ENCODE results near the gene CDH20.
A peak's percentile ranks its signal among the peaks of the same experiment; 100 is the strongest.

CDH20 gene

DNA sequence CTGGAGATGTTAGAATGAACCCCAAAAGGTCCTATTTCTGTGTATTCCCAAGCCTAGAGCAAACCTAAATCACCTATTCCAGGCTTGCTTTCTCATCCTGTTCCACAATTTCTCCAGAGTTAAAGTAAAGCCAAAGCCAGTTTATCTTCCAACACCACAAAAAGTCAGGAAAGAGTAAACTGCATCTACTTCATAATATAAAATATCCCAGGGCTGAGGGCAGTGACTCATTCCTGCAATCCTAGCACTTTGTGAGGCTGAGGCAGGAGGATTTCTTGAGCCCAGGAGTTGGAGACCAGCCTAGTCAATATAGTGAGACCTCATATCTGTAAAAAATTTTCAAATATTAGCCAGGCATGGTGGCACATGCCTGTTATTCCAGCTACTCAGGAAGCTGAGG lies 241.4 kb downstream of the CDH20 start:
- Histone ChIP-seq H3K9ac (ENCODE audit: low read depth, low read length) (no peak overlapping the region), H3K4me1 (ENCODE audit: insufficient read depth, low read length) (0 out of 2 replicates have a peak, but pooled peaks cover 2% of the 10 kb centered on the region), H3K9me3 (ENCODE audit: control insufficient read depth, insufficient read depth, low read length) (no peaks in the 10 kb centered on the region), H3K36me3 (ENCODE audit: insufficient read depth, low read length) (no peaks in the 10 kb centered on the region)

DNA sequence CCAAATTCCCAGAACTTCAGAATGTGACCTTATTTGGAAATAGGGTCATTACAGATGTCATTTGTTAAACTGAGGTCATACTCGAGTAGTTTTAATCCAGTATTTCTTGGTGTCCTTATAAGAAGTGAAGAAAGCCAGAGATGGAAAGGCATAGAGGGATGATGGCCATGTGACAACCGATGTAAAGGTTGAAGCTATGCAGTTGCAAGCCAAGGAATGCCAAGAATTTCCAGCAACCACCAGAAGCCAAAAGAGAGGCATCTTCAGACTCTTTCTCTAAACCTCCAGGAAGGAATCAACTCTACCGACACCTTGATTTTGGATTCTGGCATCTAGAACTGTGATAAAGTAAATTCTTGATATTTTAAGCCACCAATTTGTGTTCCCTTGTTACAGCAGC lies 242.2 kb downstream of the CDH20 start:
- Histone ChIP-seq H3K9me3 (ENCODE audit: control insufficient read depth, insufficient read depth, low read length) (no peaks in the 10 kb centered on the region), H3K9ac (ENCODE audit: low read depth, low read length) (no peak overlapping the region), H3K4me1 (ENCODE audit: insufficient read depth, low read length) (no peaks in the 10 kb centered on the region), H3K36me3 (ENCODE audit: insufficient read depth, low read length) (no peaks in the 10 kb centered on the region)

- no peaks in the 10 kb centered on the region for H3K4me1 ChIP-seq (ENCODE audit: insufficient read depth, low read length)
- H3K36me3 ChIP-seq (ENCODE audit: insufficient read depth, low read length), result no peaks in the 10 kb centered on the region
- no peak overlapping the region for H3K9ac ChIP-seq (ENCODE audit: low read depth, low read length)
- H3K9me3 ChIP-seq (ENCODE audit: control insufficient read depth, insufficient read depth, low read length), result no peaks in the 10 kb centered on the region
Measured at GRCh38 chr18:61578846-61579245, 245.6 kb downstream of the CDH20 start.

DNA sequence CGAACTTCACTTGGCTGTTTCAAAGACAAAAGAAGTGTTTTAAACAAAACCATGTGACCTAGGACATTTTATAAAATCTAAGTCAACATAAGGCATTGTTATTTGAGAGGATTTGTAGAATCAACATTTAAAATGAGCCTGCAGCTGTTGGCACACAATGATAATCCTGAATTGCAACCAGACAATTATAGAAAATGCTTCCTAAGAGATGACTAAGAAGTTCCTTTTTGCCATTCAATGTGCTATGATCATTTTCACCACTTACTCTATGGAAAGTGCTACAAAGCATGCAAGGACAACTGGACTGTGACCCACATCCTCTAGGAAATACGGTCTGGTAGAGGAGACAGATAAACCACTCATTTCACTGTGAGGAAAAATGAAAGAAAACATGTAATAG lies 246.4 kb downstream of the CDH20 start:
- Histone ChIP-seq H3K36me3 (ENCODE audit: insufficient read depth, low read length) (no peaks in the 10 kb centered on the region), H3K9ac (ENCODE audit: low read depth, low read length) (no peak overlapping the region), H3K9me3 (ENCODE audit: control insufficient read depth, insufficient read depth, low read length) (no peaks in the 10 kb centered on the region), H3K4me1 (ENCODE audit: insufficient read depth, low read length) (no peaks in the 10 kb centered on the region)

DNA sequence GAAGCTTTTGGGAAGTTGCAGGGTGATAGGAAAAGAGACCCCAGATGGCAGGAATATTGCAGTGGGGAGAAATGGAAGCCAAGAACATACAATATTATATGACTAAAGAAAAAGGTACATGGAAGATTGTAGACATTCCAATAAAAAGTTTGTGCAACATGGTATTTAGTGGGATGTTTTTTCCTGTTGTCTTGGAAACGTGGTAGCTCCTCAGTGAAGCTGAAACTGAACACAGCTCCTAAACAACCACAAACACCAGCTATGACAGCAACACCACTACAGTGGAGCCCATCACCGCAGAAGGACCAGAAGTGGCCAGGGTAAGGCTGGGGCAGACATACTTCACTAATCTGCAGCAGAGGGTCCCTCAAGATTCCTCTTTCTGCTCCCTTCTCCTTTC lies 246.8 kb downstream of the CDH20 start:
- Histone ChIP-seq H3K9me3 (ENCODE audit: control insufficient read depth, insufficient read depth, low read length) (no peaks in the 10 kb centered on the region), H3K36me3 (ENCODE audit: insufficient read depth, low read length) (no peaks in the 10 kb centered on the region), H3K9ac (ENCODE audit: low read depth, low read length) (no peak overlapping the region), H3K4me1 (ENCODE audit: insufficient read depth, low read length) (no peaks in the 10 kb centered on the region)

GRCh38 chr18:61581578-61582201 lies 248.5 kb downstream of the CDH20 start:
- Histone ChIP-seq H3K4me1 (ENCODE audit: insufficient read depth, low read length) (no peaks in the 10 kb centered on the region), H3K36me3 (ENCODE audit: insufficient read depth, low read length) (no peaks in the 10 kb centered on the region), H3K9ac (ENCODE audit: low read depth, low read length) (peak overlapping the region; percentile 68), H3K9me3 (ENCODE audit: control insufficient read depth, insufficient read depth, low read length) (no peaks in the 10 kb centered on the region)

- Histone ChIP-seq H3K9ac (ENCODE audit: low read depth, low read length) (peak overlapping the region; percentile 68), H3K4me1 (ENCODE audit: insufficient read depth, low read length) (no peaks in the 10 kb centered on the region), H3K9me3 (ENCODE audit: control insufficient read depth, insufficient read depth, low read length) (no peaks in the 10 kb centered on the region), H3K36me3 (ENCODE audit: insufficient read depth, low read length) (no peaks in the 10 kb centered on the region)
Measured at GRCh38 chr18:61582202-61582710, 249.0 kb downstream of the CDH20 start.

GRCh38 chr18:61583548-61583947 lies 250.3 kb downstream of the CDH20 start:
- Histone ChIP-seq H3K4me1 (ENCODE audit: insufficient read depth, low read length) (no peaks in the 10 kb centered on the region), H3K9ac (ENCODE audit: low read depth, low read length) (no peak overlapping the region), H3K36me3 (ENCODE audit: insufficient read depth, low read length) (no peaks in the 10 kb centered on the region), H3K9me3 (ENCODE audit: control insufficient read depth, insufficient read depth, low read length) (no peaks in the 10 kb centered on the region)

GRCh38 chr18:61587865-61588264 lies 254.6 kb downstream of the CDH20 start:
- no peak overlapping the region for H3K9ac ChIP-seq (ENCODE audit: low read depth, low read length)

DNA sequence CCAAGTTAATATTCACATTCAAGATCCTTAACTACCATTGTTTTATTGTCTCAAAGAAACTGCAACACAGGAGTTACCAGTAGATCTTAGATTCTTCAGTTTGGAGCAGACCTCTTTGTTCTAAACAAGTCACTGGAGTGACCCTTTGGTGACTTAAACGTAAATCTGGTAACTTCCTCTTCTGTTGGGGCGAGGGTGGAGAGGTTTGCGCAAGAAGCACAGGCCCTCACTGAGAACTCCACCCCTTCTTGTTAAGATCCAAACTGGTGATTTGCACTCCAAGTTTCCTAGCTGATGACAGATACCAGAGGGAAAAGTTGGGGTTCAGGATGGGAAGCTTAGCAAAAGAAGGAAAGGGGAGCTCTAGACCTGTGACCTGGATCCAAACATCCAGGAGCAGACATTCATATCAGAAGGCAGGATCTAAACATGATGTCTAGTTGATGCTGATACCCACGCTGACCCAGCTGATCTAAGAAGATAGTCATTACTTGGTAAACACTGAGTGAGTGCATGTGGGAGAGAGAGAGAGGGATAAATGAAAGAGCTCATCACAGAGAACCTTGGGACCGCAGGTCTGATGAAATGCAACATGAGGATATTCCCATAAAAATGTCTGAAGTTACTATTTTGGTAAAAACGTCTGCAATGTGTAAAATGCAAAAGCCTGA lies 256.0 kb downstream of the CDH20 start:
- Histone ChIP-seq H3K4me1 (ENCODE audit: insufficient read depth, low read length) (peaks cover 4% of the 10 kb centered on the region; the same call in 1 of the 2 replicates), H3K9me3 (ENCODE audit: control insufficient read depth, insufficient read depth, low read length) (no peaks in the 10 kb centered on the region), H3K36me3 (ENCODE audit: insufficient read depth, low read length) (no peaks in the 10 kb centered on the region)

More at GRCh38 chr18:61587865-61588264, 254.6 kb downstream of the CDH20 start:
- H3K4me1 ChIP-seq (ENCODE audit: insufficient read depth, low read length), result peaks cover 4% of the 10 kb centered on the region; the same call in 1 of the 2 replicates
- H3K36me3 ChIP-seq (ENCODE audit: insufficient read depth, low read length), result no peaks in the 10 kb centered on the region
- no peaks in the 10 kb centered on the region for H3K9me3 ChIP-seq (ENCODE audit: control insufficient read depth, insufficient read depth, low read length)

GRCh38 chr18:61589724-61590065 lies 256.5 kb downstream of the CDH20 start:
- peaks cover 4% of the 10 kb centered on the region; the same call in 1 of the 2 replicates for H3K4me1 ChIP-seq (ENCODE audit: insufficient read depth, low read length)
- H3K9me3 ChIP-seq (ENCODE audit: control insufficient read depth, insufficient read depth, low read length), result no peaks in the 10 kb centered on the region
- H3K9ac ChIP-seq (ENCODE audit: low read depth, low read length), result no peak overlapping the region
- no peaks in the 10 kb centered on the region for H3K36me3 ChIP-seq (ENCODE audit: insufficient read depth, low read length)

More for the DNA sequence above, 256.0 kb downstream of the CDH20 start:
- no peak overlapping the region for H3K9ac ChIP-seq (ENCODE audit: low read depth, low read length)

- Histone ChIP-seq H3K9me3 (ENCODE audit: control insufficient read depth, insufficient read depth, low read length) (no peaks in the 10 kb centered on the region), H3K4me1 (ENCODE audit: insufficient read depth, low read length) (peaks cover 4% of the 10 kb centered on the region; the same call in 1 of the 2 replicates)
Measured at GRCh38 chr18:61591253-61591652, 258.0 kb downstream of the CDH20 start.

DNA sequence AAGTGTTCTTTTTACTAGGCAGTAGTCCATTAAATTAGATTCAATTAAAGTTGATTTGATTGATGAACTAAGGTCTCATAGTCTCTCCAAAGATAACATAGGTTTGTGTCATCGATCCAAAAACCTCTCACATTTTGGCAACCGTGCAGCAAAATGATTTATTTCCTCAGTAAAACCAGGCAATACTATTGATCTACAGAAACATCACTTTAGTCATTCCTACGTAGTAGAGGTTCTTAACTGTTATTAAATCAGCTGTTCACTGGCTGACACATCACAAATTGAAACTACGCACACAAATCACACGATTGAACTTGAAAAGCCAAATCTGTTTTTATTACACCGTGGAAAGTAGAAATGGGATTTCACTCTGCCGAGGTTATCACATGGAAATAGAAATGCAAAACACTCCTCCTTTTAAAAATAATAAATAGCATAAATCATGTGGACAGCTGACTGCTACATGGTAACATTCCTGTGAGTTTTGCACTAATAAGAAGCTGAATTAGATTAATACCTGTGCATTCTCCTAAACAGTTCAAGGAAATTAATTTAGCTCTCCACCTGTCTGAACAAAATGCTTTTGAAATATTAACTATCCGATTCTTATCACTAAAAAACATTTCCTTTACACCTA lies 262.5 kb downstream of the CDH20 start:
- no peak overlapping the region for H3K9ac ChIP-seq (ENCODE audit: low read depth, low read length)
- peaks cover 7% of the 10 kb centered on the region; the same call in 1 of the 2 replicates for H3K4me1 ChIP-seq (ENCODE audit: insufficient read depth, low read length)
- H3K9me3 ChIP-seq (ENCODE audit: control insufficient read depth, insufficient read depth, low read length), result no peaks in the 10 kb centered on the region
- no peaks in the 10 kb centered on the region for H3K36me3 ChIP-seq (ENCODE audit: insufficient read depth, low read length)

More at GRCh38 chr18:61591253-61591652, 258.0 kb downstream of the CDH20 start:
- H3K36me3 ChIP-seq (ENCODE audit: insufficient read depth, low read length), result no peaks in the 10 kb centered on the region
- no peak overlapping the region for H3K9ac ChIP-seq (ENCODE audit: low read depth, low read length)

GRCh38 chr18:61596296-61596695 lies 263.1 kb downstream of the CDH20 start:
- Histone ChIP-seq H3K36me3 (ENCODE audit: insufficient read depth, low read length) (no peaks in the 10 kb centered on the region), H3K9ac (ENCODE audit: low read depth, low read length) (no peak overlapping the region), H3K9me3 (ENCODE audit: control insufficient read depth, insufficient read depth, low read length) (no peaks in the 10 kb centered on the region), H3K4me1 (ENCODE audit: insufficient read depth, low read length) (peaks cover 7% of the 10 kb centered on the region; the same call in 1 of the 2 replicates)

All from ES-I3 (cell line).